OCI-LY1 (cell line): ENCODE measurements around the gene MICAL2.

ENCODE experiments used
- H2AFZ ChIP-seq: fragments of 200-600 bp; sonication (generic), shearing (Covaris generic); 2 replicates; pipeline ENCODE4 v1.6.0; 2014; ENCODE audit warnings: antibody characterized with exemption, mild to moderate bottlenecking, low read length
- H3F3A ChIP-seq: fragments of 200-600 bp; sonication (generic), shearing (Covaris generic); 2 replicates; pipeline ENCODE4 v1.6.0; 2014; ENCODE audit warnings: mild to moderate bottlenecking, antibody characterized with exemption, low read length, moderate library complexity; ENCODE audit not compliant: insufficient read depth
- H3K27ac ChIP-seq: fragments of 200-600 bp; sonication (generic); 2 replicates; pipeline ENCODE4 v1.5.1; 2014; ENCODE audit warnings: low read length, mixed run types, mild to moderate bottlenecking, low read depth; ENCODE audit not compliant: poor library complexity, severe bottlenecking
- H3K27me3 ChIP-seq: fragments of 200-600 bp; sonication (generic); 2 replicates; pipeline ENCODE4 v1.6.0; 2014; ENCODE audit warnings: antibody characterized with exemption, mild to moderate bottlenecking, low read length, moderate library complexity; ENCODE audit not compliant: insufficient read depth
- H3K36me3 ChIP-seq: fragments of 200-600 bp; sonication (generic); 2 replicates; pipeline ENCODE4 v1.6.1; 2014; ENCODE audit warnings: mild to moderate bottlenecking, antibody characterized with exemption, low read length, moderate library complexity, mixed read lengths; ENCODE audit not compliant: insufficient read depth
- H3K4me1 ChIP-seq: fragments of 200-600 bp; sonication (generic); 2 replicates; pipeline ENCODE4 v1.5.1; 2014; ENCODE audit warnings: mild to moderate bottlenecking, low read length, moderate library complexity; ENCODE audit not compliant: insufficient read depth, severe bottlenecking
- H3K4me2 ChIP-seq: fragments of 200-600 bp; sonication (generic), shearing (Covaris generic); 2 replicates; pipeline ENCODE4 v1.6.1; 2014; ENCODE audit warnings: low read length
- H3K4me3 ChIP-seq: fragments of 200-600 bp; sonication (generic); 2 replicates; pipeline ENCODE4 v1.5.1; 2014; ENCODE audit warnings: low read length, low read depth, mild to moderate bottlenecking, mixed read lengths; ENCODE audit not compliant: poor library complexity, severe bottlenecking
- H3K79me2 ChIP-seq: fragments of 200-600 bp; shearing (Covaris generic); 2 replicates; pipeline ENCODE4 v1.6.1; 2016; ENCODE audit warnings: mixed run types, low read length, mixed read lengths; ENCODE audit not compliant: insufficient read depth
- H3K9ac ChIP-seq: fragments of 200-600 bp; sonication (generic), shearing (Covaris generic); 2 replicates; pipeline ENCODE4 v1.6.1; 2014; ENCODE audit warnings: mild to moderate bottlenecking, low read length, mixed read lengths
- H3K9me2 ChIP-seq: fragments of 200-600 bp; sonication (generic), shearing (Covaris generic); 2 replicates; pipeline ENCODE4 v1.6.1; 2014; ENCODE audit warnings: low read depth, mild to moderate bottlenecking, low read length, mixed read lengths
- H3K9me3 ChIP-seq: fragments of 200-600 bp; shearing (Covaris generic); 2 replicates; pipeline ENCODE4 v1.6.1; 2014; ENCODE audit warnings: low read length, mixed read lengths
- H4K20me1 ChIP-seq: fragments of 200-600 bp; sonication (generic), shearing (Covaris generic); 2 replicates; pipeline ENCODE4 v1.6.0; 2016; ENCODE audit warnings: mild to moderate bottlenecking, low read length; ENCODE audit not compliant: insufficient read depth
- EZH2 ChIP-seq: fragments of 200-600 bp; sonication (generic), shearing (Covaris generic); IDR thresholded peaks from 2 replicates; pipeline ENCODE4 v1.8.0; 2017; ENCODE audit warnings: borderline replicate concordance, mixed run types, mild to moderate bottlenecking, antibody characterized with exemption, low read length, moderate library complexity, mixed read lengths
- TF ChIP-seq, protein P1 (sequence below): fragments of 200-600 bp; sonication (generic), shearing (Covaris generic); IDR thresholded peaks from 2 replicates; pipeline ENCODE4 v1.5.1; 2017; ENCODE audit warnings: mild to moderate bottlenecking, antibody characterized with exemption, low read length, moderate library complexity, mixed read lengths

The MICAL2 gene

DNA sequence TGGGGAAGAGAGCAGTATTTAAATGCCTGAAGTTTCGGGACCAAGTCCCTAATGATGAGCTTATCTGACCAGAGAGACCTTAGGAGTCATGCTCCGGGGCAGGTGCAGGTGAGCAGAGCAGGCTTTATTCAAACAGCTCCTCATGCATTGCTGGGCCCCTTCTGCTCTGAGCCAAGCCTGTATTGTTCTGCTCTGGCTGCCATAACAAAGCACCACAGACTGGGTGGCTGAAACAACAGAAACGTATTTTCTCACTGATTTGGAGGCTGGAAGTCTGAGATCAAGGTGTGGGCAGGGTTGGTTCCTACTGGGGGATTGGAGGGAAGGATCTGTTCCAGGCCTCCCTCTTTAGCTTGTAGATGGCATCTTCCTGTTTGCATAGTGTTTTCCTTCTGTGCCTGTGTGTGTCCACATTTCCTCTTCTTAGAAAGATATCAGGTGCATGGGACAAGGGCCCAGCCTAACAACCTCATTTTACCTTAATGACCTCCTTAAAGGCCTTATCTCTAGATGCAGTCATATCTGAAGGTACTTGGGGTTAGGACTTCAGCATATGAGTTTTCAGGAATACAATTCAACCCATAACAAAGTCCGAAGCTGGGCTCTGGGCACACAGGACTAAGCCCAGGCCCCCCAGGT lies 169.9 kb downstream of the MICAL2 start:
- no peaks in the 10 kb centered on the region for H4K20me1 ChIP-seq
- H3K27me3 ChIP-seq = no peaks in the 10 kb centered on the region
- no peak overlapping the region for H3K4me3 ChIP-seq
- no peaks in the 10 kb centered on the region for H3K9me3 ChIP-seq
- no peaks in the 10 kb centered on the region for H3K79me2 ChIP-seq
- H3K4me2 ChIP-seq = no peak overlapping the region
- H2AFZ ChIP-seq = no peak overlapping the region
- no peaks in the 10 kb centered on the region for H3K36me3 ChIP-seq
- H3K4me1 ChIP-seq = no peaks in the 10 kb centered on the region
- no peak overlapping the region for H3K9ac ChIP-seq
- no peak overlapping the region for H3K27ac ChIP-seq
- TF ChIP-seq, protein P1, sequence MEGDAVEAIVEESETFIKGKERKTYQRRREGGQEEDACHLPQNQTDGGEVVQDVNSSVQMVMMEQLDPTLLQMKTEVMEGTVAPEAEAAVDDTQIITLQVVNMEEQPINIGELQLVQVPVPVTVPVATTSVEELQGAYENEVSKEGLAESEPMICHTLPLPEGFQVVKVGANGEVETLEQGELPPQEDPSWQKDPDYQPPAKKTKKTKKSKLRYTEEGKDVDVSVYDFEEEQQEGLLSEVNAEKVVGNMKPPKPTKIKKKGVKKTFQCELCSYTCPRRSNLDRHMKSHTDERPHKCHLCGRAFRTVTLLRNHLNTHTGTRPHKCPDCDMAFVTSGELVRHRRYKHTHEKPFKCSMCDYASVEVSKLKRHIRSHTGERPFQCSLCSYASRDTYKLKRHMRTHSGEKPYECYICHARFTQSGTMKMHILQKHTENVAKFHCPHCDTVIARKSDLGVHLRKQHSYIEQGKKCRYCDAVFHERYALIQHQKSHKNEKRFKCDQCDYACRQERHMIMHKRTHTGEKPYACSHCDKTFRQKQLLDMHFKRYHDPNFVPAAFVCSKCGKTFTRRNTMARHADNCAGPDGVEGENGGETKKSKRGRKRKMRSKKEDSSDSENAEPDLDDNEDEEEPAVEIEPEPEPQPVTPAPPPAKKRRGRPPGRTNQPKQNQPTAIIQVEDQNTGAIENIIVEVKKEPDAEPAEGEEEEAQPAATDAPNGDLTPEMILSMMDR = no peak
- no peak for TF ChIP-seq EZH2
- H3K9me2 ChIP-seq = no peaks in the 10 kb centered on the region
- H3F3A ChIP-seq = no peaks in the 10 kb centered on the region

DNA sequence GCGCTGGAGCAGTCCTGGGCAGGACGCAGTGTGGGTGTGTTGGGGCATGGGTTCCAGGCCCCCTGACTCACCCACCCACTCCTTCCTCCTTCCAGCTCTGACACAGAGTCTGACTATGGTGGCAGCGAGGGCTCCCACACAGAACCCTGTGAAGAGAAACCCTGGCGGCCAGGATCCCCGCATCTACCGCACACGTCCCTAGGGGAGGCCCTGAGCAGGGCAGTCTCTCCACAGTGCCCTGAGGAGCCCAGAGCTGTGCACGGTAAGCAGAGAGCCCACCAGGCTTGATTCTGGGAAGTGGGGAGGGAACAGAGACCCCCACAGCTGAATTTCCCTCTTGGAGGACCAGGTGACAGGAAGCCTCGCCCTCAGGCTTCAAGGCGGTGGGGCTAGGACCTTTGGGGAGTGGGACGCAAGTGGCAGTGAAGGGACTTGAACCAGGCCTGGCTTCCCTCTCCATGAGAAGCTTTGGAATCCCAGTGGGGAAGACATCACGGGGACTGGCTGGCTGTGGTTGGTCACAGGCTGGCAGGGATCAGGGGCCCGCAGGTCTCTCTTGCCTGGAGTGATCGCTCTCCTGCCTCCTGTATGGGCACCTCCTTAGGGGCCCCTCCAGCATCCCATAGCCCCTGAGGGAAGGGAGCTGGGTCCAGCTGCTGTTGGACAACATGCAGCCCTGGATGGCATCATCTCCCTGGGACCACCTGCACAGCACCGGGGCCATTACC lies 170.6 kb downstream of the MICAL2 start:
- H3F3A ChIP-seq = no peaks in the 10 kb centered on the region
- H3K9me2 ChIP-seq = no peaks in the 10 kb centered on the region
- no peaks in the 10 kb centered on the region for H3K79me2 ChIP-seq
- H3K4me3 ChIP-seq = no peak overlapping the region
- no peak overlapping the region for H3K9ac ChIP-seq
- TF ChIP-seq EZH2 = no peak
- TF ChIP-seq, protein P1 = no peak
- H3K4me1 ChIP-seq = no peaks in the 10 kb centered on the region
- no peaks in the 10 kb centered on the region for H4K20me1 ChIP-seq
- no peak overlapping the region for H3K27ac ChIP-seq
- no peaks in the 10 kb centered on the region for H3K9me3 ChIP-seq
- H3K4me2 ChIP-seq = no peak overlapping the region
- no peak overlapping the region for H2AFZ ChIP-seq
- no peaks in the 10 kb centered on the region for H3K27me3 ChIP-seq
- no peaks in the 10 kb centered on the region for H3K36me3 ChIP-seq

DNA sequence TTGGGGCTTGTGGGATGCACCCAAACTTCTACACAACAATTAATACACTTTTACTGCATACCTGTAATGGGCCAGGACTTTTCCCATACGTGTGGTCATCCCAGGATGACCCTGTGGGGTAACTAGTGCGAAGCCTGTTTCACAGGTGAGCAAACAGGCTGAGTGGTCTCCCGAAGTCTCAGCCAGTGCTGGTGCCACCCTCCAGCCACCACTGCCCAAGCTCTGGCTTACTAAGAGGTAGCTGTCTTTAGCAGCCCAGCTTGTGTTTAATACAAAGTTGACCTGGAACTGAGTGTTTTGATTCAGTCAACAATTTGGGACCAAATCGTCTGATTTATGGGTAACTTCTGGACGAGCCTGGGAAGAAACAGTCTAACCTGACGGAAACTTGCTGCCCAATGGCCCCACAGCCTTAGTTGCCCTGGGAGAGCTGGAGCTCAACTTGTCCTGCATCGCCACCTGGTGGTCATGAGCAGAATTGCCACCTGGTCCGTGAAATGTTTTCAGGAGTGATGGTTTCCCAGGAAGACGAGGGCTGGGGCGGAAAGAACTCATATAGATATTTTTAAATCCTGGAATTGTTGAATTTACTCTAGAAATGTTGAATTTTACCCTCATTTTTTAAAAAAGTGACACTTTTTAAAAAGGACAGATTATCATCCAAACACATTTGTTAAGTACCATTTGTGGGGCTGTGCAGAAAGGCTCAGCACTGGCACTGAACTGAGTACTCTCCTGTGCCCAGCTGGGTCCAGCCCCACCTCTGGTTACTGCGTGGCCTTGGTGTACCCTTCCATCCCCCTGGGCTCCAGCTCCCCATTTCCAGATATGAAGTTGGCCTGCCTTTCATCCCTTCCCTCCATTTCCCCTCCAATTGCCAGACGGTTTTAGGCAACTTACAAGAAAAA lies 171.4 kb downstream of the MICAL2 start:
- Histone ChIP-seq H3F3A (no peaks in the 10 kb centered on the region), H3K36me3 (no peaks in the 10 kb centered on the region), H4K20me1 (no peaks in the 10 kb centered on the region), H3K4me1 (no peaks in the 10 kb centered on the region), H3K27me3 (no peaks in the 10 kb centered on the region), H3K9ac (no peak overlapping the region), H3K9me3 (no peaks in the 10 kb centered on the region), H2AFZ (no peak overlapping the region), H3K27ac (no peak overlapping the region), H3K4me3 (no peak overlapping the region), H3K79me2 (no peaks in the 10 kb centered on the region), H3K9me2 (no peaks in the 10 kb centered on the region), H3K4me2 (no peak overlapping the region)
- TF ChIP-seq, protein P1 = peak; percentile 84
- no peak for TF ChIP-seq EZH2
